Measurements from ENCODE around the gene CACNA1E.
A peak's percentile ranks its signal among the peaks of the same experiment; 100 is the strongest.
"Not testable (repeated sequence)": the region's sequence is repeated elsewhere in the genome, so short reads cannot be mapped to it uniquely, and the experiment has no call there.

Gene CACNA1E

GRCh38 chr1:181517181-181517875 lies 34.0 kb downstream of the CACNA1E start:
- DNase-seq (ENCODE audit: low spot score), result no peak

DNA sequence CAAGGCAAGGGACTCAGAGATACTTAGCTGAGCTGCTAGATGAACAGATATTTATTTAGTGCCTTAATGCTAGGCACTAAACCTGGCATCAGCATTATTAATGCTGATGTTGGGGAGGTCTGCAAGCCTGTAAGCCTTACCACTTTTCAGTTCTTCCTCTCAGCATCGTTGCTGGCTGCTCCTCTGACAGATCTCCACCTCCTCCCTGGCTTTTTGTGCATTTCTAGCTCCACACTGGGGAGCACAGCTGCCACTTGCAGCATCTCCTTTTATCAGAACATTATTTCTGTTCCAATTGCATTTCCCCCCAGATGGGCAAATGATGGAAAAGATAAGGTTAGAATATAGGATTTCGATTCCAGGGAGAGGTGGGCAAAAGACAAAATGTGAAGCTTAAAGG lies 34.8 kb downstream of the CACNA1E start:
- DNase-seq (ENCODE audit: low spot score), result no peak

DNA sequence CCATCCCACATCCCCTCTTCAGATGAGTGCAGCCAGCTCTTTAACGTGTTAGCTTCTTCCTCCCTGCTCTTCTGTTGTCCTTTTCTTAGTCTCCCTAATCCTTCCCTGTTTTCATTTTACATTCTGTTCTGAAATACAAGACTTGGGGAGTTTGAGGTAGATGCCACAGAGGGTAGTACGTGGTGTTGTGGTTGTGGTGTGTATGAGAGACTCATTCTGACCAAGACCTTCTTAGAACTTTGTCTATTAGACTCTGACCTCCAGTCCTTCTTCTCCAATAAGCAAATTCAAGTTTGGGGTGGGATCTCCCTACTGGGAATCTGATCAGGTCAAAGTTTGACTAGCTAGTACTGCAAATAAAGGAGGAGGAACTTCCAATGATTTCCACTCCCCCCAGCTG lies 39.5 kb downstream of the CACNA1E start:
- DNase-seq (ENCODE audit: low spot score), result no peak

DNA sequence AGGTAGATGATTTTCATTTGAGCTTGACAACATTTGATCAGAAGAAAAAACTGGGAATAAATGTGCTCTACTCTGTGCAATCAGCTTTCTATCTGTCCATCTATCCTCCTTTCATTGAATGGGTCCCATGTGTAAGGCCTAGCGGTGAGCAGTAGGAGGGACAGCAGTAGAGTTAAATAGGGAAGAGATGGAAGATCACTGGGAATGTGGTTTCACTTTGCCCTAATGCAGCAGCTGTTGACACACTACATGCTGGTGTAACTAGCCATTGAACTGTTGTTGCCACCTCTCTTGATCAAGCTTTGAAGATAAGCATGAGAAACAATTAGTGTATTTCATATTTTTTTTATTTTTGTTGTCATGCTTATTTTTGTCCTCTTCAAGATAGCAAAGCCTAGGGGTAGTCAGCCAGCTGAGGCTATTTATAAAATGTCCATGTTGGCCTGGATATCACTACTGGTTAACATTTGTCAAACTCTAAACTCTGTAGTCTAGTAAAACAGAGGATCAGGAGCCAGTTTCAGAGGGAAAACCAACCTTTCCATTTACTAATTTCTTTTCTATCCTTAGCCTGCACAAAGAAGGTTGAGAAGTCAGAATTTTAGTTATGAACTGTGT lies 41.9 kb downstream of the CACNA1E start:
- no peak for DNase-seq (ENCODE audit: low spot score)

DNA sequence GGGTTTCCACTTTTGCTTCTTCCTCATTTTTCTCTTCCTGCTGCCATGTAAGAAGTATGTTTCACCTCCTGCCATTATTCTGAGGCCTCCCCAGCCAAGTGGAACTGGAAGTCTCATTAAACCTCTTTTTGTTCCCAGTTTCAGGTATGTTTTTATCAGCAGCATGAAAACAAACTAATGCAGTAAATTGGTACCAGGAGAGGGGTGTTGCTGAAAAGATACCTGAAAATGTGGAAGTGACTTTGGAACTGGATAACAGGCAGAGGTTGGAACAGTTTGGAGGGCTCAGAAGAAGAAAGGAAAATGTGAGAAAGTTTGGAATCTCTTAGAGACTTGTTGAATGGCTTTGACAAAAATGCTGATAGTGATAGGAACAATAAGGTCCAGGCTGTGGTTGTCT lies 44.9 kb downstream of the CACNA1E start:
- not testable (repeated sequence) for DNase-seq (ENCODE audit: low spot score)

DNA sequence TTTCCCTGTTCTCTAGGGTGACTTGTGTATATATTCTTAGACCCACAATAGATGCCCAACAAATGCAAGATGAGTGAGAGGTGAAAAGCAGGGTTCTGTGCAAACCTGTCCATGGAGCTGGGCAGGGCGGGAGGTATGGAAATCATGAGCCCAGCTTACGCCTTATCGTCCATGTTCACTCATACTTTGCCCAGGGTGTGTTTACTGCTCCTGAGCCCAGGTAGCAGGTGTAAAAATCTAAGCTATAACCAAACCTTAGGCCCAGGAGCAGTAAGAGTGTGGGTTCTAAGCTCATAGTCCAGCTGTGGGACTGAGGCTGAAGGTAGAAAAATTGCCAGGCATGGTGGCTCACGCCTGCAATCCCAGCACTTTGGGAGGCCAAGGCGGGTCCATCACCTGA lies 48.1 kb downstream of the CACNA1E start:
- no peak for DNase-seq (ENCODE audit: low spot score)

GRCh38 chr1:181531951-181532600 lies 48.8 kb downstream of the CACNA1E start:
- no peak for DNase-seq (ENCODE audit: low spot score)

- no peak for DNase-seq (ENCODE audit: low spot score)
Measured at GRCh38 chr1:181538836-181539235, 55.5 kb downstream of the CACNA1E start.

GRCh38 chr1:181541458-181541857 lies 58.1 kb downstream of the CACNA1E start:
- DNase-seq (ENCODE audit: low spot score), result no peak

DNA sequence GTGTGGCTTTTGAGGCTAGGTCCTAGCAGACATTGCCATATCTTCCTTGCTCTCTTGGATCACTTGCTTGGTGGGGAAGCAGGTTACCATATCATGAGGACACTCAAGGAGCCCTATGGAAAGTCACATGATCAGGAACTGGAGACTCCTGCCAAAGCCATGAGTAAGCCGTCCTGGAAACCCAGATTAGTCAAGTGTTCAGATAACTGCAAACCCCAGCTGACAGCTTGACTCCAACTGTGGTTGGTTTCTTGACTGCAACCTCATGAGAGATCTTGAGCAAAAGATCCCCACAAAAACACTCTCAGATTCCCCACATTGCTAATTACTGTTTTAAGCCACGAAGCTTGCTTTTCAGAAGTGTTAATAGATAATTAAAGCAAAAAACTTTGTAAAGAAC lies 58.6 kb downstream of the CACNA1E start:
- no peak for DNase-seq (ENCODE audit: low spot score)

DNA sequence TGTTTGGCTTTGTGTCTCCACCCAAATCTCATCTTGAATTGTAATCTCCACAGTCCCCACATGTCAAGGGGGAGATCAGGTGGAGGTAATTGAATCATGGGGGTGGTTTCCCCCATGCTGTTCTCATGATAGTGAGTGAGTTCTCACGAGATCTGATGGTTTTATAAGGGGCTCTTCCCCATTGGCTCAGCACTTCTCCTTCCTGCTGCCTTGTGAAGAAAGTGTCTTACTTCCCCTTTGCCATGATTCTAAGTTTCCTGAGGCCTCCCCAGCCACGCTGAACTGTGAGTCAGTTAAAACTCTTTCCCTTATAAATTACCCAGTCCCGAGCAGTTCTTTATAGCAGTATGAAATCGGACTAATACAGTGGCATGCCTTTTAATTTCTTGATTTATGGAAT lies 59.1 kb downstream of the CACNA1E start:
- DNase-seq (ENCODE audit: low spot score), result not testable (repeated sequence)

DNA sequence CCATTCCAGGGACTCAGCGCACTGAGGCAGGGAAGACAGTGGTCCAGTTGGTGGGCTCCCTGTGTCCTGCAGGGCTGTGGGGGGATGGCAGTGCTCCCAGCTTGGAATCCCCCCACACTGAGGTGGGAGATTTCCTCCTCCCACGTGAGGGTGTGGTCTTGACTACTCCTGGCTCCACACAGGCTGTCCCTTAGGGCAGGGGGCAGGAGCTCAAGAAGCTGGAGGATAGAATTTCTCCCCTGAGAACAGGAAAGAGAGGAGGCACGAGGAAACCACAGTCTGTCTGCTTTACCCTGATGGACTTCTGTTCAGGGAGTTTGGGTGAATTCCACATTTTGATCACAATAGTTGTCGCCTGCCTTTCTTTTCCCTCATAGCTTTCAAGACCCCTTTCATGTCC lies 62.1 kb downstream of the CACNA1E start:
- no peak for DNase-seq (ENCODE audit: low spot score)

- DNase-seq (ENCODE audit: low spot score), result no peak
Measured at GRCh38 chr1:181548497-181548896, 65.2 kb downstream of the CACNA1E start.

DNA sequence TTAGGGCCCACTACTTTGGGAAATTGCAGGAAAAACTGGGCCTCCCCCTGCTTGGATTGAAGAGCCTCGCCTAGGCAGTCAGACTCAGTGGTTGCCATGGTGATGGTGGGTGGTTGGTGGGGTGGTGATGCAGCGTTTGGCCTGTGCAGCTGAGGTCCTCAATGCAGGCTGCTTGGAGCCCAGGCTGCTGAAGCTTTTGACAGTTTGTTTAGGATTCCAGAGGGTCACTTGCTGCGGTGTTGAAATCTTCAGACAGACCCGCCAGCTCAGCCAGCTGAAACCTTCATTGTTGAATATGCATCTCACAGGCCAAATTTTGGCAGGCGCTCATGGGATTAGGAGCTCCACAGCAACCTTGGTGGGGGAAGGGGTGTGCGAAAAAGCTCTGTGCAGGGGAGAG lies 67.9 kb downstream of the CACNA1E start:
- DNase-seq (ENCODE audit: low spot score), result peak; percentile 28

- no peak for DNase-seq (ENCODE audit: low spot score)
Measured at GRCh38 chr1:181551754-181552153, 68.4 kb downstream of the CACNA1E start.

- no peak for DNase-seq (ENCODE audit: low spot score)
Measured at GRCh38 chr1:181554465-181554864, 71.1 kb downstream of the CACNA1E start.

DNA sequence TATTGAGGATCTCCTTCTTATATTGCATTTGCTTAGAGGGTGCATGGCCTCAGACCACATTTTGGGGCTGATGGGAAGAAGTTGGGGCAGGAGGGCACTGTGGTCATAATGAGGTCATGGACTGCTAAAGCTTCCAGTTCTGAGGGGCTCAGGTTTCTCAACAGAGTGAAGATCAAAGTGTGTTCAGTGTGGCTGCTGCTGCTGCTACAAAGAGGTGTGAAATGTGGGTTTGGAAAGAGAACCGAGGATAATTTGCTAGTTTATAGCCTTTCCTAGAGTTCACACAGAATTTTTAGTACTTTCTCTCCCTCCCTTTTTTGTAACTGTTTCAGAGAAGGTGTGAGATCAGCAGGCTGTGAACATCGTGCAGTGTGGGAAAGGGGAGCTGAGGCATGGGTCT lies 73.3 kb downstream of the CACNA1E start:
- no peak for DNase-seq (ENCODE audit: low spot score)

- DNase-seq (ENCODE audit: low spot score), result no peak
Measured at GRCh38 chr1:181557313-181557712, 74.0 kb downstream of the CACNA1E start.

- no peak for DNase-seq (ENCODE audit: low spot score)
Measured at GRCh38 chr1:181558416-181558815, 75.1 kb downstream of the CACNA1E start.

DNA sequence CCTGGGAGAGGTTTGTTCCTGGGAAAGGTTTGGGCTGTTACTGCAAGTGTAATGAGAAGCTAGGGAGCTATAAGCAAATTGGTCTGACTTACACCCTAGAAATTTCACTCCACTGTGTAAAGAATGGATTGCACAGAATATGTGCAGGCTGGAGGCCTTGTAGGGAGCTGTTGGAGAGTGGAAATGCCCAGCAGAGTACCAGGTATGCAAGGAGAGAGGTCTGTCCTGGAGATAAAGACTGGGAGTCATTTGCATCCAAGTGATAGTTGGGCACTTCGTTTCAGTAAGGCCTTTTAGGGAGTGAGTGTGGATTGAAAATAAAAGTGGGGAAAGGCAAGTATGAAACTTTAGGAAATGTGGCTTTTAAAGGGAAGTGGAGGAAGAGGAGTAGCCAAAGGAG lies 75.8 kb downstream of the CACNA1E start:
- no peak for DNase-seq (ENCODE audit: low spot score)

DNA sequence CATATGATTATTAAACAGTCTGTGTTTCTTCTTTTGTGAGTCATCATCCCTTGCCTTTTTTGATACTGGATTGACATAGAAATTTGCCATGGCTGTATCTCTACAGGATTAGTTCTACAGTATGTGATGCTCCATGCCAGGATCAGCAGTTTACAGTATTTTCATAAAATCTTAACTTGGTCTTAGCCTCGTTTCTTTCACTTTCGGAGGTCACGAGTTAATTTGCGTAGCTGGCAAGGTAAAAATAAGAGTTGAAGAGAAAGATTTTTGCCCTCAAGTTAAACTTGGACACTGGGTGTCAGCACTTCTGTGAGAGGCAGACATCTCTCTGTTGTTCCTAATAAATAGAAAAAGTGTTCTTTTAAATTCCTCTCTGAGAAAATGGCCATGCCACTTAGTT lies 79.1 kb downstream of the CACNA1E start:
- DNase-seq (ENCODE audit: low spot score), result no peak

DNA sequence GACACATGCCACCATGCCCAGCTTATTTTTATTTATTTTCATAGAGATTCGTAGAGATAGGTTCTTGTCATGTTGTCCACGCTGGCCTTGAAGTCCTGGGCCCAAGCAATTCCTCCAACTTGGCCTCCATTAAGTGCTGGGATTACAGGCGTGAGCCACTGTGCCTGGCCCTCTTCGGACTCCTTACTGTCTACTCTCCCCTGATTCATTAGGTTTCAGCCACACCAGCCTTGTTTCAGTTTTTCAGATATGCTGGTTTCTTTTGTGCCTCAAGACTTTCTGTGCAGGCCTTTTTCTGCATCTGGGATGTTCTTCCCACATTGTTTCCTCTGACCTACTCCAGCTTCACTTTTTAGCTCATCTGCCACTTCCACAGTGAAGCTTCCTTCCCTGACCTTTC lies 85.4 kb downstream of the CACNA1E start:
- no peak for DNase-seq (ENCODE audit: low spot score)

DNA sequence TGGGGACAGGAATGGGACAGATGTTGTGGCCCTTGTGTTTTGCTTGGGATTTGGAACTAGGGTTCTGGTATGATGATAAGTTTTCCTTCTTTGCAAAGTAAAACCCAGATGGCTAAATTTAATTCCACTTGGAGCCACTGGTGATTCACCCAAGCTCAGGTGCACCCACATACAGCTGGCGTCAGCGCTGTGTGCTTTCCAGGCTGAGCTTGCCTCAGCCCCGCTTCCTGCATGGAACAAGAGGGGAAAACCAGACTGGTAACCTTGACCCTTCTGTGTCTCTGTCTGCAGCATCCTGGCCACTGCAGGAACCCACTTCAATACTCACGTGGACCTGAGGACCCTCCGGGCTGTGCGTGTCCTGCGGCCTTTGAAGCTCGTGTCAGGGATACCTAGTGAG lies 94.2 kb downstream of the CACNA1E start:
- no peak for DNase-seq (ENCODE audit: low spot score)

DNA sequence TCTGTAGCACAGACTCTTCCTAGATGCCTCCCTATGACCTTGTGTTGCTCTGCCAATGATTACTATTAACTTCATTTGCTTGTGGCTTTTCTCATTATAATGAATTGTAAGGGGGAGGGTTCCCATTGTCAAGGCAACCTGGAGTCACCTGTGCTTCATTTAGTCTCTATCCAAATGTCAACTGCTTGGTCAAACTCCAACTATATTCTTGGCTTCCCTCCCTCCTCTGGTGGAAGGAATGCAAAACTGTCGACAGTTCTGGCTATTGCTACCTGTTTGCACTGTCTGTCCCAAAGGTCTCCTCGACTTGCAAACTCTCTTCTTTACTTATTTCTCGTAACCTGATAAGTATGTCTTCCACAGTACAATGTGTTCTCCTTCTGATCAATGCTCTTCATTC lies 100.3 kb downstream of the CACNA1E start:
- DNase-seq (ENCODE audit: low spot score), result peak; percentile 63

Data from iPS-NIHi11 (cell line).